Measurements from ENCODE around the gene HOXA2.

Gene HOXA2

GRCh38 chr7:27141137-27141922 is 38.8 kb upstream of the HOXA2 start:
- no peak for DNase-seq

- no peak for DNase-seq
Measured at GRCh38 chr7:27140126-27140857, 37.8 kb upstream of the HOXA2 start.

- DNase-seq: no peak
Measured at GRCh38 chr7:27139334-27140125, 37.0 kb upstream of the HOXA2 start.

GRCh38 chr7:27138985-27139333 is 36.5 kb upstream of the HOXA2 start:
- no peak for DNase-seq

- DNase-seq: no peak
Measured at GRCh38 chr7:27138472-27138871, 36.0 kb upstream of the HOXA2 start.

- no peak for DNase-seq
Measured at GRCh38 chr7:27137640-27138315, 35.3 kb upstream of the HOXA2 start.

- DNase-seq: no peak
Measured at GRCh38 chr7:27134392-27134791, 31.9 kb upstream of the HOXA2 start.

DNA sequence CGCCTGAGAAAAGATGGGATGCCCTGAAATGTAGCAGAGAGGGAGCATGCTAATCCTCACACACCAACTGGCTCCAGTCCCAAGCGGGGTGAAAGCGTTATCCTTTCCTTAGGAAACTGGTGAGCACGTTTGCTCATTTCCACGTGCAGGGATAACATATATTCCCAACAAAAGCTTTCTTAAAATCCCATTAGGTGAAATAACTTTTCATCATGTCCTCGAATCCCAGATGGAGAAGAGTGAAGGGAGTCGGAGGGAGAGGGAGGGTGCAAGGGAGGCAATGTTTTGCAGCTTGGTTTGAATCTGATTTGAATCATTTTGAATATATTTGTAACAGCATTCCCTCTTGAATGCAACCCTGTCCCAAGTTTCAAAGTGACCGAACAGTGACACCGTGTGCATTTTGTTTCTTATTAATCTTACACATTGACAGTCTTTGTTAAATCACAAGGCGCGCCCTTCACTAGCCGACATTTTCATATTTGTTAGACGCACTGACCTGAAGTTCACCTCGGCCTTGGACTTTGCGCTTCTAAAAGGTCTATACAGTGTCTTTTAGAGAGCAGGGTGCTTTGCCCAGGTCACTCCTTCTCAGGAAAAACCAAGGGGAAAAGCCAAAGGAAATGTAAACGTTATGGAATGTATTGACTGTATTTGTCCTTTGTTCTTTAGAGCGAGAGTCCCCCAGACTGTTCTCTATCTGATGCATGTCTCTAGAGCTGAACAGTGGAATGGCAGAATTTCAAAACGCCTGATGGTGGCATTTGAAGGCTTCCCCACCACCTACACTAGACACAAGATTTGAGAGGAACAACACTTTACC is 31.1 kb upstream of the HOXA2 start:
- no peak for DNase-seq

DNA sequence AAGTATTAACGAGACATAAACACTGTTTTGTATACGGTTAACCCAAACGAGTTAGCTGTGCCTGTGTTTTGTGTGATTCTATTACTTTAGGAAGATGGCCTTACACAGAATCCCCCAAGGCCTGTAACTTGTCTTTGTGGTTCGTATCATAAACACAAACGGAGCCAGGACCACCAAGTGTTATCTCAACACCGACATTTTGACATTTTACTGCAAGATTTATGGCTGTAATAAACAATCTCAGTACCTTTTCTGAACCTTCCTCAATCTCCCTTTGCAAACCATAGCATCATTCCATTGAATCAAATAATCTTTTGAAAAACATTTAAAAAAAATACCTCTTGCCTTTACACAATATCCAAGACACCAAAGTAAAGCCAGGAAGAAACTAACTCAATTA is 30.5 kb upstream of the HOXA2 start:
- no peak for DNase-seq

DNA sequence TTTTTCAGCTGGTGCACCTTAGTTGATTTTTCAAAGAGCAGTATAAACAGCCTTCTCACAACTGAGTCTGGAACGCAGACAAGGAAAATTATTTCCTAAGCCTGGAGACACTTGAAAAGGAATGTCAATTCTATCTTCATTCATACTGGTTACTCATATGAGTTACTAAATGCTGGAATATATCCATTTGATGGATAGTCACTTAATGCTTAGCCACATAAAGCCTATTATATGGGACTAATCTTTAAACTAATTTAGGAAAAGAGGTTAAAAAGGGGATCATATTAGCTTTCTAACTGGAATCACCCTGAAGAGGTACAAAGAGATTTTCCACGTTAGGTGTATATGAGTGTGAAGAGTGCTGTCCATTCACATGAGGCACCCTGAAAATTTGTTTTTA is 29.7 kb upstream of the HOXA2 start:
- no peak for DNase-seq

DNA sequence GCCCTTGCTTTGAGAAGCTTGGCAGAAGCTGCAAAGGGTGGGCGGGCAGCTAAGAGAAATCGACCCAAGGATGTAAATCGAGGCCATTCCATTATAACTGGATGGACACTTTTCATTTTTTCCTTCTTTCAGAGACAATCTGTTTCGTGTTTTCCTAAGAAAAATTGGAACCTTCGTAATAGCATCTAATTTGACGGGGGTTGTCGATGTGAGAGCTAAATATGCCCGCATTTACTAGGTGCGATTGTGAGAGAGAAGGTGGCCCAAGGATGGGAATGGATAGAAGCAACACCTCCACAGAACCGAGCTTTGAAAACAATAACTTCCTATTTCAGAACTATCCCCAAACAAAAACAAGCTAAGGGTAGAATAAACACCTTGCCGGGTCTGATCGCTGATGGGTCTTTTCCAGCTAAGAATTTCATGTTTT is 28.9 kb upstream of the HOXA2 start:
- DNase-seq: no peak

DNA sequence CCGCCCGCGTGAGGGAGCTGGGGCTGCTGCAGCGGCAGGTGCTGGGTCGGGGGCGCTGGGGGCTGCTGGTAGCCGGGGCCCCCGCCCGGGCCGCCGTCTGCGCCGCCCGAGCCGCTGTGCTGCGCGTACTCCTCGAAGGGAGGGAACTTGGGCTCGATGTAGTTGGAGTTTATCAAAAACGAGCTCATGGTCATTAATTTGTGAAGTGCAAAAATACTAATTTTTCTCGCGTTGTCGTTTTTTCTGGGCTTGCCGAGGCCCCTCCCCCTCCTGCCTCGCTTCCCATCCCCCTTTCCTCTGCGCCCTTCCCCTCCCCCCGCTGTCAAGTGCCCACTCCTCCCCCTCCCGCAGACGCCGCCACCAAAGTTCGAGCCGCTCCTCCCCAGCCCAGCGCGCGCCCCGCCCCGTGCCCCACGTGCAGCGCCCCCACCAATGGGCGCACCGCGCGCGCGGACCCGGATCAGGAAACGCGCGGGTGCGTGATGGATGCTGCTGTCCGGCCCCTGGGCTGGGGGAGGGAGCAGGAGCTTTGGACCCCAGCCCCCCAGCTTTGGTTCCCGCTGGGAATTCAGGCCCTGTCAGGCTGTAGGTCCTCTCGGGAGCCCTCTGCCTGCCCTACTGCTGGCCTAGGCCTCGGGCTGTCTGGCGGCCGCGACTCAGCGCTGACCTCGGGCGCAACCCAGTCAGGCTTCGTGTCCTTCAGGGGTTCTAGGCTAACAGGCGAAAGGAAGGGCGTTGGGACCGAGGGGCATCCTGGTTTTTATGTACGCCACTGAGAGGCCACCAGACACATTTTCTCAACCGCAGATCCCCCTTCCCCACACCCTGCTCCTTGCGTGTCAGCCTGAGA is 28.3 kb upstream of the HOXA2 start, which contains the start of gene HOXA4:
TSS of gene HOXA4 (minus strand) at position 218 of the 850 bp plus-strand sequence. CDS start at position 194, 24 bp downstream.
- no peak for DNase-seq

- no peak for DNase-seq
Measured at GRCh38 chr7:27129729-27130539, 27.5 kb upstream of the HOXA2 start.

DNA sequence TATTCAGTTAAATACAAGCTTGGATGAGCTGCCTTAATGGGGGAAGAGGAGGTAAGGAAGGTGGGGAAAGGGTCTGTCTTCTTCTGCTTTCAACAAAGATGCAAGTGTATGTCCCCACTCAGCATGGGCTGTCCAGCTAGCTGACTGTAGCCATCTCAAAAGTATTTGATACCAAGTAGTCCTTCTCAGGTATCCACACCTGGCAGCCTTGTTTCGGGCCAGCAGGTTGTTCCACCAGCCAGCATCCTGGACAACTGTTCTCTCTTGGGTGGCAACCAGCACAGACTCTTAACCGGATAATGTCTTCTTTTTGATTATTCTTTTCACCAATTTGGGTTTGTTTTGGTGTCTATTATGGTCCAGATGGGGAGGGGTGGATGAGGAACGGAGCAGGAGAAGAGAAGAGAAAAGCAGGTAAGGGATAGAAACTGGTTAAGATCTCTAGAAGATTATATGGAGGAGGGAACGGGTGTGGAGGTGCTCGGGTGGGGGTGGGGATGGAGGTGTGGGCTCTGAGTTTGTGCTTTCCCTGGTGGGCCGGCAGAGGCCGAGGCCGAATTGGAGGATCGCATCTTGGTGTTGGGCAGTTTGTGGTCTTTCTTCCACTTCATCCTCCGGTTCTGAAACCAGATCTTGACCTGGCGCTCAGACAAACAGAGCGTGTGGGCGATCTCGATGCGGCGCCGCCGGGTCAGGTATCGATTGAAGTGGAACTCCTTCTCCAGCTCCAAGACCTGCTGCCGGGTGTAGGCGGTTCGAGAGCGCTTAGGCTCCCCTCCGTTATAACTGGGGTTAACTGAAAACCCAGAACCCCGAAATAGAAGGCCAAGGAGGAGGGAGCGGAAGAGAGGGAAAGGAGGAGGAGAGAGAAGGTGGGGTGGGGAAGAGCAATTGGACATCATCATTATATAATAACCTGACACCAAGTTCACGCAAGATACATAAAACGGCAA is 26.6 kb upstream of the HOXA2 start:
- no peak for DNase-seq

DNA sequence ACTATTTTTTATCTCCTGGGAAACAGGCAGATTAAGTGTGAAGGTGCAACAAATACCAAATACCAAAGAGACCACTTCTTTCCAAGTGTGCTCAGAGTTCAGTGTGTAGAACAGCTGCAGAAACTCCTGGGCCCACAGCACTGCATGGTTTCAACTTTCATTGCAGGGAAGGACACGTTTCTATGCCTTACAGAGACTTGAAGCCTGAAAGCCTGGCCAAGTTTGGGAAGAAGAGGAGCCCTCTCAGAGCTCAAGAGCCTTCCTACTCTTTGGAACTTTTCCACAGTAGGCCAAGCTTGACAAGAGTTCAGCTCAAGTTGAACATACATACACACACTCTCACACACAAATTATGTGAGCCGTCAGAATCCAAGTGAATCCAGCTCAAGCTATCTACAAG is 25.6 kb upstream of the HOXA2 start:
- no peak for DNase-seq

GRCh38 chr7:27126596-27127327 is 24.3 kb upstream of the HOXA2 start:
- no peak for DNase-seq

DNA sequence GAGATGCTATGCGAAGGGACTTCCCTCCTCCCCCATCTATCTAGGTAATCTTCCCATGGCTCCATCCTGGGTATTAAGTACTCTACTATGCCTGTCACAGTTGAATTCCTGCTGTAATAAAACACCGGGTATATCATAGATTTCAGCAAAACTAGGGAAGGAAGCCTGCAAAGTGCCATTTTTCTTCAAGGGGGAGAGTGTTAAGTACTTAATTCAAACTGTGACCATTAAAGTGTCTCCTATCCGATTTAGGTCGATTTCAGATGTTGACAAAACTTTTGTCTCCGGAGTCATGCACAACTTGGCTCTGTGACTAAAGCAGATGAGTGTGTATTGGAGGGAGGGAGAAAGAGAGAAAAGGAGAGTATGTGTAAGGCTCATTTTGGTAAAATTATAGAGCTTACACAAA is 23.5 kb upstream of the HOXA2 start:
- DNase-seq: no peak

Data from NCI-H774 (cell line).